ENCODE results near the gene DEDD2. TPM values are rescaled to one million over a fixed set of nuclear protein-coding genes. Genes with fewer than 3 reads are reported as not detected.

The DEDD2 gene
- total RNA-seq: 23.2 TPM

GRCh38 chr19:42217520-42218437, at the start of gene DEDD2:
DEDD2 (minus strand) TSS chr19:42217677; CDS start chr19:42217007, 670 bp downstream.

GRCh38 chr19:42254850-42255765, 37.6 kb upstream of the DEDD2 start, which contains the start of gene ERF:
ERF (minus strand) TSS chr19:42255128; CDS start chr19:42254999, 129 bp downstream.

GRCh38 chr19:42242512-42243409, 25.3 kb upstream of the DEDD2 start, which contains the start of gene GSK3A:
GSK3A (minus strand) TSS chr19:42242602; CDS start chr19:42242465, 137 bp downstream.

GRCh38 chr19:42219812-42220750, 2.6 kb upstream of the DEDD2 start, which contains the start of gene ZNF526:
ZNF526 (plus strand) TSS chr19:42220312; CDS start chr19:42224404, 4,092 bp downstream.

Other genes starting within 250 kb of the DEDD2 start
- 217 TPM for gene ATP1A3, start 223.4 kb downstream of the DEDD2 start, total RNA-seq
- gene GRIK5, start 147.5 kb downstream of the DEDD2 start, total RNA-seq: 36.9 TPM
- 16.3 TPM for gene ZNF574, start 141.5 kb downstream of the DEDD2 start, total RNA-seq
- gene POU2F2, start 85.2 kb downstream of the DEDD2 start, total RNA-seq: 12.2 TPM
- 6.9 TPM for gene ZNF526, start 2.6 kb upstream of the DEDD2 start, total RNA-seq
- gene GSK3A, start 24.9 kb upstream of the DEDD2 start, total RNA-seq: 33.2 TPM
- 9.4 TPM for gene ERF, start 37.5 kb upstream of the DEDD2 start, total RNA-seq
- gene CIC, start 51.6 kb upstream of the DEDD2 start, total RNA-seq: 38.2 TPM
- gene PRR19, start 84.5 kb upstream of the DEDD2 start, total RNA-seq: 2.8 TPM
- 203 TPM for gene PAFAH1B3, start 84.9 kb upstream of the DEDD2 start, total RNA-seq
- 77.6 TPM for gene TMEM145, start 95.6 kb upstream of the DEDD2 start, total RNA-seq
- 54.8 TPM for gene MEGF8, start 108.0 kb upstream of the DEDD2 start, total RNA-seq
- gene CNFN, start 172.6 kb upstream of the DEDD2 start, total RNA-seq: not detected
- 11.0 TPM for gene LIPE, start 209.7 kb upstream of the DEDD2 start, total RNA-seq
- gene CXCL17, start 225.3 kb upstream of the DEDD2 start, total RNA-seq: not detected